Activated CD4-positive, alpha-beta memory T cell treated with anti-CD3 and anti-CD28 coated beads for 36 hours (primary cell): ENCODE measurements around the gene MTFR1L. TPM values are rescaled to one million over a fixed set of nuclear protein-coding genes. Genes with fewer than 3 reads are reported as not detected.

ENCODE experiments used
- CTCF ChIA-PET: fragments of 350-600 bp; sonication (Branson Sonifier 250); formaldehyde crosslinking; loops from one replicate; lab custom pipeline; 2021; ENCODE audit warnings: antibody characterized with exemption, inconsistent platforms; lab: Charles Lee
- POLR2A ChIA-PET: fragments of 350-600 bp; sonication (Branson Sonifier 250); formaldehyde crosslinking; loops from one replicate; lab custom pipeline; 2021; ENCODE audit warnings: antibody characterized with exemption; lab: Charles Lee
- DNase-seq: peaks from one replicate; pipeline ENCODE4 v3.0.0-alpha.2; 2020
- H3K27ac Mint-ChIP-seq: one replicate; pipeline ENCODE4 v1.8.0; 2021; ENCODE audit warnings: mixed read lengths
- H3K27me3 Mint-ChIP-seq: one replicate; pipeline ENCODE4 v1.8.0; 2021; ENCODE audit warnings: mixed read lengths
- H3K36me3 Mint-ChIP-seq: one replicate; pipeline ENCODE4 v1.8.0; 2021; ENCODE audit warnings: mixed read lengths
- H3K4me1 Mint-ChIP-seq: one replicate; pipeline ENCODE4 v1.8.0; 2021; ENCODE audit warnings: low read depth, mixed read lengths
- H3K4me3 Mint-ChIP-seq: one replicate; pipeline ENCODE4 v1.8.0; 2021; ENCODE audit warnings: mild to moderate bottlenecking, mixed read lengths
- H3K9me3 Mint-ChIP-seq: one replicate; pipeline ENCODE4 v1.8.0; 2021; ENCODE audit warnings: mixed read lengths
- intact Hi-C: fragments of 100-400 bp; cut with micrococcal nuclease; formaldehyde crosslinking; loops from one replicate; pipeline ENCODE4 v1.15.1; 2023
- total RNA-seq, 2 experiments: library from RNA; stranded (reverse); gene quantifications; one replicate each; pipeline ENCODE4 v1.2.3, GENCODE V29; 2021

MTFR1L gene
- total RNA-seq, 2 experiments from 2014 or later: 28.0 to 31.1 TPM

GRCh38 chr1:25794325-25794724, 25.4 kb upstream of the MTFR1L start:
- no peaks in the 10 kb centered on the region for H3K36me3 Mint-ChIP-seq
- no peak overlapping the region for H3K27ac Mint-ChIP-seq
- DNase-seq: no peak
- intact Hi-C loops: no loop called here
- H3K4me1 Mint-ChIP-seq: peaks cover 27% of the 10 kb centered on the region
- CTCF ChIA-PET: interaction anchor here (0.8 to 4.4 kb wide), 3 partner anchors 185 to 274 kb away, joined by 3 to 33 read pairs (median 3); no protein-coding TSS in a partner anchor
- H3K4me3 Mint-ChIP-seq: no peak overlapping the region
- H3K27me3 Mint-ChIP-seq: no peaks in the 10 kb centered on the region
- no peaks in the 10 kb centered on the region for H3K9me3 Mint-ChIP-seq
- POLR2A ChIA-PET: interaction anchor here (0.9 kb wide), 1 partner anchor 174 kb away, joined by 4 read pairs; no protein-coding TSS in a partner anchor

DNA sequence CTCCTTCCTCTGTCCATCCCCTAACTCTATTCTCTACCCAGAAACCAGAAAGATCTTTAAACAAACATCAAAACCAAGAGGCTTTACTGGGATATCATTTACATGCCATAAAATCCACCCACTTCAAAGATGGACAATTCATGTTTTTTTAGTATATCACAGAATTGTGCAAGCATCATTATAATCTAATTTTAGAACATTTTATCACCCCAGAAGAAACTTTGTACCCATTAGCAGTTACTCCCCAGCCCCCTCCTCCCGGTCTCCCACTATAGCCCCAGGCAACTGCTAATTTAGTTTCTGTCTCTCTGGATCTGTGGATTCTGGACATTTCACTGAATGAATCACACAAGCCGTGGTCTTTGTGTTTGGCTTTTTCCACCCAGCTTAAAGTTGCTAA, 24.5 kb upstream of the MTFR1L start:
- no peak for DNase-seq
- Mint-ChIP-seq H3K4me1 (peaks cover 31% of the 10 kb centered on the region), H3K27me3 (no peaks in the 10 kb centered on the region), H3K4me3 (no peak overlapping the region), H3K27ac (no peak overlapping the region), H3K9me3 (no peaks in the 10 kb centered on the region), H3K36me3 (no peaks in the 10 kb centered on the region)
- CTCF ChIA-PET: interaction anchor here (1.0 to 4.4 kb wide), 4 partner anchors 13 to 189 kb away, joined by 3 to 33 read pairs (median 9); no protein-coding TSS in a partner anchor
- POLR2A ChIA-PET: interaction anchor here (0.9 to 1.6 kb wide), 2 partner anchors 119 to 175 kb away, joined by 4 to 8 read pairs; no protein-coding TSS in a partner anchor
- intact Hi-C loops: loop anchor here (5.0 kb wide), 3 partner anchors 83 to 233 kb away; no protein-coding TSS in a partner anchor

DNA sequence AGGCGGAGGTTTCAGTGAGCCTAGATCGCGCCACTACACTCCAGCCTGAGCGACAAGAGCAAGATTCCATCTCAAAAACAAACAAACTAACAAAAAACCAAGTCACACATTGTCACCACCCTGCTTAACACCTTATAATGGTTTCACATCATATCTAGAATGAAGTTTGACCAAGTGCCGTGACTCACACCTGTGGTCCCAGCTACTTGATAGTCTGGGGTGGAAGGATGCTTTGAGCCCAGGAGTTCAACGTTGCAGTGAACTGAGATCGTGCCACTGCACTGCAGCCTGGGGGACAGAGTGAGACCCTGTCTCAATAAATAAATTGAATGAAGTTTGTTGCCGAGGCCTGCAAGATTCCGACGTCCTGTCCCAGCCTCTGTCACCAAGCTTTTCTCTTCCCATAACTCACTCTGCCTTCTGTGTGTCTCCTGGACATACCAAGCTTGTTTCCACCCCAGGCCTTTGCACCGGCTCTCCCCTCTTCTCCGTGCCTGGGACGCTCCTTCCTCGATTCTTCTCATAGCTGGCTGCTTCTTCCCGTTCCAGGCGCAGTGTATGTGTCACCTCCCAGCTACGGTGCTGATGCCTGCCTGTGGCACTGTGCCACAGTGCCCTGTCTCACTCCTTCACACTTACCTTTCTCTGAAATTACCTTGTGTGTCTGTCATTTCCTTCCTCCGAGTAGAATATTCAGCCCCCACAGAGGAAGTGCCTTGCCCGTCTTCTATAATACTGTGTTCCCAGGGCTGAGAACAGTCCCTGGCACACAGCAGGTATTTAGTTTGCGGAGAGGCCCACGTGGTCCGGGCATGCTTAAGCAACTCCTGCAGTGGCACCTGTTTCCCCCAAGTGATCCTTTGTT, 23.6 kb upstream of the MTFR1L start:
- Mint-ChIP-seq H3K36me3 (no peaks in the 10 kb centered on the region), H3K9me3 (no peaks in the 10 kb centered on the region), H3K27me3 (no peaks in the 10 kb centered on the region), H3K4me1 (peaks cover 38% of the 10 kb centered on the region), H3K4me3 (peak overlapping the region; percentile 42), H3K27ac (peak overlapping the region; percentile 72)
- intact Hi-C loops: loop anchor here (1.0 to 5.0 kb wide), 5 partner anchors 21 to 234 kb away; no protein-coding TSS in a partner anchor
- peak; percentile 69 for DNase-seq
- CTCF ChIA-PET: interaction anchor here (0.6 to 4.4 kb wide), 10 partner anchors 14 to 291 kb away, joined by 3 to 33 read pairs (median 5); no protein-coding TSS in a partner anchor
- POLR2A ChIA-PET: interaction anchor here (0.9 to 1.6 kb wide), 3 partner anchors 120 to 177 kb away, joined by 3 to 8 read pairs (median 3); no protein-coding TSS in a partner anchor

- peak overlapping the region; percentile 42 for H3K4me3 Mint-ChIP-seq
- H3K9me3 Mint-ChIP-seq: no peaks in the 10 kb centered on the region
- H3K27me3 Mint-ChIP-seq: no peaks in the 10 kb centered on the region
- ChIA-PET CTCF (interaction anchor here (1.0 to 4.4 kb wide), 8 partner anchors 22 to 276 kb away, joined by 3 to 33 read pairs (median 10); no protein-coding TSS in a partner anchor), POLR2A (interaction anchor here (1.0 to 1.6 kb wide), 2 partner anchors 121 to 178 kb away, joined by 3 to 8 read pairs; no protein-coding TSS in a partner anchor)
- peak overlapping the region; percentile 72 for H3K27ac Mint-ChIP-seq
- peak; percentile 91 for DNase-seq
- intact Hi-C loops: loop anchor here (1.0 to 5.0 kb wide), 6 partner anchors 22 to 235 kb away; no protein-coding TSS in a partner anchor
- H3K36me3 Mint-ChIP-seq: no peaks in the 10 kb centered on the region
- H3K4me1 Mint-ChIP-seq: peaks cover 40% of the 10 kb centered on the region
Observed at GRCh38 chr1:25796811-25797458, 22.8 kb upstream of the MTFR1L start.

DNA sequence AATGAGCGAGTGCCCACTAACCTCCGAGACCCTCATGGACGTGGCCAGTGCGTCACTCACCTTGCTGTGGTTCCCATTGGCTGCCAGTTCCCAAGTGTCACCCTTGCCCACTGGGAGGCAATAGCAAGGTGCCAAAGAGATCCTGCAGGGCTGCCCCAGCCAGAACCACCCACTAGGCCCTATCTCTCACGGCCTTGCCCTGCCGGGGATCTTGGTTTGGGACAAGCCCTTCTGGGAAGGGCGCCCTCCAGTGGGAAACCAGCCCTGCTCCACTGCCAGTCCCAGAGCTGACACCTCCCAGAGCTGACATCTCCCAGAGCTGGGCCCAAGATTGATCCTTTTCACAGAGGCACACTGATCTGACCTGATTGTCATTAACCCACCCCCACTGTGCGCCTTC, 21.8 kb upstream of the MTFR1L start:
- CTCF ChIA-PET: interaction anchor here (0.6 to 2.5 kb wide), 14 partner anchors 11 to 277 kb away, joined by 3 to 21 read pairs (median 4); partner anchors contain the start of gene LDLRAP1
- no peak overlapping the region for H3K4me3 Mint-ChIP-seq

DNA sequence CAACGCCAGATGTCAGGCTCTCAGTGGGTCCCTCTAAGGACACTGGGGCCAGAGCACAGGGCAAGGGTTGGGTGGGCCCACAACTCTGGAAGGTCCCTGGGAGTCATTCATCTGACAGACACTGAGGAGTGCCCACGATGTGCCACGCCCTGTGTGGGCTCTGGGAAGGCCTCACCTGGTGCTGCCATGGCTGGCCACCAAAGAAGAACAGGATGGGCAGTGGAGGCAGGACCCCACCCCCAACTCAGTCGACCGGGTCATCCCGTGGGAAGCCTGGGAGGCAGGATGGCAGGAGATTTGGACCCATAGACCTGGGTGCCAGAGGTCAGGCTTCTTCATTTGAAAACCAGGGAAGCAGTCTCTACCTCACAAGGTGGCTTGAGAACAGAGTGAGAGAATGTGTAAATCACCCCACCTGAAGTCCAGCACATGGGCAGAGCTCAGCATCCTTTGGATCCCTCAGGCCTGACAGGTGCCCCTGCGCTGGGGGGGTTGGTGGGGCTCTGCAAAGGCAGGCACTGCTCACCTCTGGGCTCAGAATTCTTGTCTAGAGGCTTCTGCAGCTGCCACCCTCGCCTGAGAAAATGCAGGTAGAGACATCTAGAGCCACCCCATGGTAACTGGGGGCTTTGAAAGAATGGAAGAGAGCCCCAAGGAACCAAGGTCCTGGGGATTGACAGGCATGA, 20.9 kb upstream of the MTFR1L start:
- H3K9me3 Mint-ChIP-seq: no peaks in the 10 kb centered on the region
- H3K27me3 Mint-ChIP-seq: no peaks in the 10 kb centered on the region
- DNase-seq: no peak
- ChIA-PET CTCF (interaction anchor here (0.6 to 3.7 kb wide), 13 partner anchors 12 to 255 kb away, joined by 3 to 21 read pairs (median 5); partner anchors contain the start of genes LDLRAP1 and PAFAH2), POLR2A (no interaction called here)
- no peaks in the 10 kb centered on the region for H3K36me3 Mint-ChIP-seq
- peaks cover 54% of the 10 kb centered on the region for H3K4me1 Mint-ChIP-seq
- no peak overlapping the region for H3K4me3 Mint-ChIP-seq
- intact Hi-C loops: loop anchor here (5.0 kb wide), 3 partner anchors 87 to 237 kb away; no protein-coding TSS in a partner anchor
- no peak overlapping the region for H3K27ac Mint-ChIP-seq

More for the DNA sequence above, 21.8 kb upstream of the MTFR1L start:
- DNase-seq: peak; percentile 66
- peaks cover 50% of the 10 kb centered on the region for H3K4me1 Mint-ChIP-seq
- POLR2A ChIA-PET: no interaction called here
- H3K9me3 Mint-ChIP-seq: no peaks in the 10 kb centered on the region
- H3K36me3 Mint-ChIP-seq: no peaks in the 10 kb centered on the region
- H3K27ac Mint-ChIP-seq: no peak overlapping the region
- no peaks in the 10 kb centered on the region for H3K27me3 Mint-ChIP-seq
- intact Hi-C loops: loop anchor here (1.0 to 5.0 kb wide), 5 partner anchors 86 to 236 kb away; no protein-coding TSS in a partner anchor

- Mint-ChIP-seq H3K4me1 (peaks cover 60% of the 10 kb centered on the region), H3K27me3 (no peaks in the 10 kb centered on the region), H3K4me3 (peak overlapping the region; percentile 53), H3K36me3 (peaks cover 2% of the 10 kb centered on the region), H3K27ac (no peak overlapping the region), H3K9me3 (no peaks in the 10 kb centered on the region)
- POLR2A ChIA-PET: interaction anchor here (1.1 kb wide), 1 partner anchor 180 kb away, joined by 3 read pairs; no protein-coding TSS in a partner anchor
- DNase-seq: no peak
- CTCF ChIA-PET: interaction anchor here (0.5 to 3.7 kb wide), 7 partner anchors 11 to 396 kb away, joined by 3 to 21 read pairs (median 7); partner anchors contain the start of gene PAFAH2
- intact Hi-C loops: loop anchor here (5.0 kb wide), 3 partner anchors 87 to 237 kb away; no protein-coding TSS in a partner anchor
Observed at GRCh38 chr1:25799352-25799934, 20.3 kb upstream of the MTFR1L start.

GRCh38 chr1:25799935-25800702, 19.6 kb upstream of the MTFR1L start, which contains the start of gene SELENON:
Gene SELENON, plus strand, starts transcription at chr1:25800193. Its CDS starts 38 bp downstream, at chr1:25800231.
- peak; percentile 48 for DNase-seq
- Mint-ChIP-seq H3K4me1 (peaks cover 64% of the 10 kb centered on the region), H3K4me3 (peak within 1 kb of the TSS; percentile 73), H3K9me3 (no peaks in the 10 kb centered on the region), H3K27ac (no peak within 1 kb of the TSS), H3K27me3 (no peaks in the 10 kb centered on the region), H3K36me3 (peaks cover 2% of the 10 kb centered on the region)
- ChIA-PET CTCF (interaction anchor here (0.5 to 3.7 kb wide), 4 partner anchors 11 to 397 kb away, joined by 3 to 18 read pairs (median 8); no protein-coding TSS in a partner anchor), POLR2A (interaction anchor here (1.1 kb wide), 1 partner anchor 181 kb away, joined by 3 read pairs; no protein-coding TSS in a partner anchor)
- intact Hi-C loops: loop anchor here (5.0 kb wide), 3 partner anchors 88 to 238 kb away; no protein-coding TSS in a partner anchor

DNA sequence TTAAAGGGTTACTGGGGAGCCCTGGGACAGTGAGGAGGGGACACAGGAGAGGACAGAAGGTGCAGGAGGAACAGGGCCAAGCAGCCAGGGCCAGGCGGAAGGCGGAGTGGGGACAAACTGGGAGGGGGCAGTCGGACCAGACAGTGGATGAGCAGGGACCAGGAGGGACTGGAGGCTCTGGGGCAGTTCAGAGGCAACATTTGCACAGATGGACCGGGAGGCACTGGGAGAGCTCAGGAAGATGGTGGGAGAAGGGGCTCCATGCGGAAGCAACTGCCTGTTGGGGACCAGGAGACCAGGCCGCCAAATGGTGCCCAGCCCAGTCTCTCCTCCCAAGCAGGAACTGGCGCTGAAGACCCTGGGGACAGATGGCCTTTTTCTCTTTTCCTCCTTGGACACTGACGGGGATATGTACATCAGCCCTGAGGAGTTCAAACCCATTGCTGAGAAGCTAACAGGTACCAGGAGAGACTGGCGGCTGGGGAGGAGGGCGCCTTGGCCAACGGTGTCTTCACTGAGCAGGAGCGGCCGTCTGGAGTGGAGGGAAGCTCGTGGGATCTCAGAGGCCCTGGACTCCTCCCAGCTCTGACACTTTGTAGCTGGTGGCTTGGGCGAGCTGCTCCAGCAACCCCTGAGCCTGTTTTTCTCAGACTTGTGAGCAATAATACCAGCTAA, 18.9 kb upstream of the MTFR1L start:
- intact Hi-C loops: no loop called here
- peak overlapping the region; percentile 73 for H3K4me3 Mint-ChIP-seq
- H3K36me3 Mint-ChIP-seq: peaks cover 4% of the 10 kb centered on the region
- no peak for DNase-seq
- peaks cover 62% of the 10 kb centered on the region for H3K4me1 Mint-ChIP-seq
- POLR2A ChIA-PET: interaction anchor here (1.2 kb wide), 1 partner anchor 251 kb away, joined by 3 read pairs; no protein-coding TSS in a partner anchor
- no peaks in the 10 kb centered on the region for H3K27me3 Mint-ChIP-seq
- H3K9me3 Mint-ChIP-seq: no peaks in the 10 kb centered on the region
- CTCF ChIA-PET: interaction anchor here (0.6 to 3.7 kb wide), 6 partner anchors 10 to 227 kb away, joined by 3 to 18 read pairs (median 6); no protein-coding TSS in a partner anchor
- H3K27ac Mint-ChIP-seq: no peak overlapping the region
